ENCODE results near the gene SPP2.

GRCh38 chr2:234038076-234038802 is 12.3 kb upstream of the SPP2 start:
- TF ChIP-seq POLR2A (IDR thresholded peaks at IDR 0.05; ENCODE audit: low read length) = no peak
- no peak for TF ChIP-seq GATA1 (IDR thresholded peaks at IDR 0.05; ENCODE audit: low read depth, low read length)
